GM15510 (cell line): ENCODE data around the gene TEX19.

Experiments
- POLR2A ChIP-seq: IDR thresholded peaks from 3 replicates; pipeline ENCODE4 v1.6.1; 2011; ENCODE audit warnings: borderline replicate concordance; ENCODE audit not compliant: insufficient read length; ENCODE audit errors: extremely low read depth

Gene TEX19

GRCh38 chr17:82358465-82359350 lies at the start of gene TEX19:
TEX19 (plus strand) TSS chr17:82359247; CDS start chr17:82362151, 2,904 bp downstream.
- no peak for TF ChIP-seq POLR2A

GRCh38 chr17:82309656-82310570 lies 49.1 kb upstream of the TEX19 start:
- TF ChIP-seq POLR2A, result no peak

GRCh38 chr17:82310877-82311276 lies 48.2 kb upstream of the TEX19 start:
- TF ChIP-seq POLR2A, result no peak

- TF ChIP-seq POLR2A, result no peak
Observed at GRCh38 chr17:82311971-82312370, 47.1 kb upstream of the TEX19 start.

GRCh38 chr17:82313195-82314011 lies 45.6 kb upstream of the TEX19 start:
- TF ChIP-seq POLR2A, result no peak

- TF ChIP-seq POLR2A, result no peak
Observed at GRCh38 chr17:82314012-82314726, 44.9 kb upstream of the TEX19 start.

- no peak for TF ChIP-seq POLR2A
Observed at GRCh38 chr17:82314727-82315605, 44.1 kb upstream of the TEX19 start.

- no peak for TF ChIP-seq POLR2A
Observed at GRCh38 chr17:82315703-82316358, 43.2 kb upstream of the TEX19 start.

- TF ChIP-seq POLR2A, result no peak
Observed at GRCh38 chr17:82316651-82317393, 42.2 kb upstream of the TEX19 start.

GRCh38 chr17:82317394-82318168 lies 41.5 kb upstream of the TEX19 start, which contains the start of gene CD7:
CD7 (minus strand) TSS chr17:82317608; CDS start chr17:82317495, 113 bp downstream.
- TF ChIP-seq POLR2A, result no peak

GRCh38 chr17:82318169-82318498 lies 40.9 kb upstream of the TEX19 start:
- no peak for TF ChIP-seq POLR2A
